PC-3 (cell line): ENCODE measurements around the gene HRC. TPM values are rescaled to one million over a fixed set of nuclear protein-coding genes. Genes with fewer than 3 reads are reported as not detected.

Source experiments
- ATAC-seq: fragments of 200-7000 bp; cut with Tn5 transposase; 2 replicates; pipeline ENCODE4 v1.9.1; 2020; ENCODE audit warnings: mild to moderate bottlenecking, moderate library complexity
- BruUV-seq: library from RNA; stranded (reverse); fragments of 400-500 nt; replicated peaks from 2 replicates; lab custom pipeline; 2021; lab: Mats Ljungman, UMichigan
- CTCF ChIA-PET: fragments of 300-600 bp; sonication (Branson Sonifier 250); formaldehyde crosslinking; loops from one replicate; lab custom pipeline; 2022; ENCODE audit warnings: antibody characterized with exemption; lab: Charles Lee
- POLR2A ChIA-PET: fragments of 300-600 bp; sonication (Branson Sonifier 250); formaldehyde crosslinking; loops from one replicate; lab custom pipeline; 2022; ENCODE audit warnings: antibody characterized with exemption; ENCODE audit not compliant: unreplicated experiment; lab: Charles Lee
- DNase-seq: peaks from one replicate; pipeline ENCODE4 v3.0.0-alpha.2; 2015
- H2AFZ ChIP-seq: fragments of 300-600 bp; sonication (generic); 2 replicates; pipeline ENCODE4 v1.6.0; 2016; ENCODE audit warnings: antibody characterized with exemption, low read length
- H3F3A ChIP-seq: fragments of 300-600 bp; sonication (generic); one replicate; pipeline ENCODE4 v1.6.0; 2017; ENCODE audit warnings: antibody characterized with exemption, low read length, control low read depth, mild to moderate bottlenecking; ENCODE audit not compliant: unreplicated experiment
- H3K27ac ChIP-seq: fragments of 300-600 bp; sonication (generic); 2 replicates; pipeline ENCODE4 v1.5.1; 2016; ENCODE audit warnings: mild to moderate bottlenecking, low read length
- H3K27me3 ChIP-seq: fragments of 300-600 bp; sonication (generic); 2 replicates; pipeline ENCODE4 v1.6.1; 2016; ENCODE audit warnings: low read length, mixed read lengths
- H3K36me3 ChIP-seq: fragments of 300-600 bp; sonication (generic); 2 replicates; pipeline ENCODE4 v1.6.1; 2016; ENCODE audit warnings: low read depth, mixed run types, low read length, mixed read lengths
- H3K4me1 ChIP-seq: fragments of 300-600 bp; sonication (generic); 2 replicates; pipeline ENCODE4 v1.5.1; 2016; ENCODE audit warnings: low read length; ENCODE audit not compliant: insufficient read depth
- H3K4me2 ChIP-seq: fragments of 300-600 bp; sonication (generic); 2 replicates; pipeline ENCODE4 v1.6.0; 2016; ENCODE audit warnings: low read length
- H3K4me3 ChIP-seq: fragments of 300-600 bp; sonication (generic); 2 replicates; pipeline ENCODE4 v1.5.1; 2016; ENCODE audit warnings: mild to moderate bottlenecking, low read length, mixed read lengths
- H3K79me2 ChIP-seq: fragments of 300-600 bp; sonication (generic); 2 replicates; pipeline ENCODE4 v1.6.1; 2017; ENCODE audit warnings: low read length, mixed read lengths
- H3K9ac ChIP-seq: fragments of 300-600 bp; sonication (generic); 2 replicates; pipeline ENCODE4 v1.6.0; 2016; ENCODE audit warnings: mild to moderate bottlenecking, low read length
- H3K9me2 ChIP-seq: fragments of 300-600 bp; sonication (generic); replicated peaks from 2 replicates; pipeline ENCODE4 v1.6.1; 2016; ENCODE audit warnings: mixed run types, low read length, mixed read lengths
- H3K9me3 ChIP-seq: fragments of 300-600 bp; sonication (generic); 2 replicates; pipeline ENCODE4 v1.6.1; 2016; ENCODE audit warnings: low read length, mixed read lengths
- H4K20me1 ChIP-seq: fragments of 300-600 bp; sonication (generic); 2 replicates; pipeline ENCODE4 v1.6.1; 2016; ENCODE audit warnings: low read length, mixed read lengths
- CTCF ChIP-seq: fragments of 300-600 bp; sonication (generic); conservative IDR thresholded peaks from 2 replicates; pipeline ENCODE4 v1.5.1; 2017; ENCODE audit warnings: antibody characterized with exemption, low read depth, mild to moderate bottlenecking, low read length
- EZH2 ChIP-seq: fragments of 300-600 bp; sonication (generic); IDR thresholded peaks from one replicate; pipeline ENCODE4 v1.6.1; 2017; ENCODE audit warnings: antibody characterized with exemption, mild to moderate bottlenecking, low read length; ENCODE audit not compliant: unreplicated experiment
- EZH2phosphoT487 ChIP-seq: fragments of 300-600 bp; sonication (generic); IDR thresholded peaks from 2 replicates; pipeline ENCODE4 v1.6.1; 2018; ENCODE audit warnings: mild to moderate bottlenecking, antibody characterized with exemption, low read length, borderline replicate concordance
- intact Hi-C: fragments of 100-400 bp; cut with micrococcal nuclease; formaldehyde crosslinking; loops from 2 replicates; pipeline ENCODE4 v1.9.0; 2023
- total RNA-seq: library from RNA; depleted of rRNA; stranded (reverse); fragments of >200 nt; gene quantifications from 2 replicates; pipeline ENCODE4 v1.2.3, GENCODE V29; 2014

Gene HRC
- total RNA-seq, 1 experiment from 2014 or later, result not detected

GRCh38 chr19:49135686-49136085 is 19.5 kb downstream of the HRC start:
- POLR2A ChIA-PET, result no interaction called here
- Histone ChIP-seq H2AFZ (no peak overlapping the region), H4K20me1 (no peaks in the 10 kb centered on the region), H3K9me2 (no peaks in the 10 kb centered on the region), H3F3A (no peaks in the 10 kb centered on the region), H3K36me3 (no peaks in the 10 kb centered on the region), H3K4me2 (no peak overlapping the region), H3K9me3 (no peaks in the 10 kb centered on the region), H3K9ac (no peak overlapping the region), H3K79me2 (no peaks in the 10 kb centered on the region), H3K27me3 (no peaks in the 10 kb centered on the region), H3K4me3 (no peak overlapping the region), H3K4me1 (no peaks in the 10 kb centered on the region), H3K27ac (no peak overlapping the region)
- intact Hi-C loops, result no loop called here
- TF ChIP-seq CTCF (no peak), EZH2phosphoT487 (no peak), EZH2 (no peak)
- DNase-seq (no peak), ATAC-seq (no peak)
- CTCF ChIA-PET, result no interaction called here
- no TSS peak for BruUV-seq

- ATAC-seq, result no peak
- Histone ChIP-seq H3K27me3 (no peaks in the 10 kb centered on the region), H2AFZ (no peak overlapping the region), H3K36me3 (no peaks in the 10 kb centered on the region), H3K9me3 (no peaks in the 10 kb centered on the region), H3K9ac (no peak overlapping the region), H4K20me1 (no peaks in the 10 kb centered on the region), H3K79me2 (no peaks in the 10 kb centered on the region), H3K4me2 (no peak overlapping the region), H3K9me2 (no peaks in the 10 kb centered on the region), H3K4me3 (no peak overlapping the region), H3K27ac (no peak overlapping the region), H3F3A (no peaks in the 10 kb centered on the region), H3K4me1 (no peaks in the 10 kb centered on the region)
- no TSS peak for BruUV-seq
- intact Hi-C loops, result no loop called here
- DNase-seq, result no peak
- TF ChIP-seq CTCF (no peak), EZH2 (no peak), EZH2phosphoT487 (no peak)
- POLR2A ChIA-PET, result interaction anchor here (0.7 kb wide), 1 partner anchor 394 kb away, joined by 5 read pairs; no protein-coding TSS in a partner anchor
- CTCF ChIA-PET, result no interaction called here
These were observed 21.4 kb downstream of the HRC start for GRCh38 chr19:49133621-49134454.

DNA sequence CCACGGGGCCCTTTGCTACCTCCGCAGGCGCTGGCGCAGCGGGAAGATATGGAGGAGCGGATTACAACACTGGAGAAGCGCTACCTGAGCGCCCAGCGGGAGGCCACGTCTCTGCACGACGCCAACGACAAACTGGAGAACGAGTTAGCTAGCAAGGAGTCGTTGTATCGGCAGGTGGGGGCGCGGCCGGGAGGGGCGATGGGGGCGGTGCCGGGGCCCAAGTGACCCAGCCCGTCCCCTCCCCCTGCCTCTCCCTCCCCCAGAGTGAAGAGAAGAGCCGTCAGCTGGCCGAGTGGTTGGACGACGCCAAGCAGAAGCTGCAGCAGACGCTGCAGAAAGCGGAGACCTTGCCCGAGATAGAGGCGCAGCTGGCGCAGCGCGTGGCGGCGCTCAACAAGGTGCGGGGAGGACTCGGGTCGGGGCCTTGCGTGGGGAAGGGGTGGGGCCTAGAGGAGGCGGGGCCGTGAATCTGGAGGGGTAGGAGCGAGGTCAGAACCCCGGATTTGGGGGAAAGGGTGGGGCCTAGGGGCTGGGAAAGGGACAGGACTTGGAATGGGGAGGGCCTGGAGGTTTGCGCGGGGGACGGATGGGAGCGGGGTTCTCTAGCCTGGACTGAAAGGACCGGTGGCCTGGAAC is 22.1 kb downstream of the HRC start:
- intact Hi-C loops, result no loop called here
- H3K9me2 ChIP-seq, result no peaks in the 10 kb centered on the region
- CTCF ChIA-PET, result no interaction called here
- no peaks in the 10 kb centered on the region; the same call in 1 of the 2 replicates for H3K4me1 ChIP-seq
- H3K79me2 ChIP-seq, result no peaks in the 10 kb centered on the region
- H3K4me2 ChIP-seq, result no peak overlapping the region
- no peak overlapping the region for H3K27ac ChIP-seq
- DNase-seq (no peak), ATAC-seq (no peak)
- H2AFZ ChIP-seq, result no peak overlapping the region
- POLR2A ChIA-PET, result no interaction called here
- no peak overlapping the region for H3K4me3 ChIP-seq
- no TSS peak for BruUV-seq
- TF ChIP-seq CTCF (no peak), EZH2 (no peak), EZH2phosphoT487 (no peak)
- no peaks in the 10 kb centered on the region for H4K20me1 ChIP-seq
- H3K9me3 ChIP-seq, result no peaks in the 10 kb centered on the region
- H3F3A ChIP-seq, result no peaks in the 10 kb centered on the region
- no peaks in the 10 kb centered on the region for H3K27me3 ChIP-seq
- H3K36me3 ChIP-seq, result no peaks in the 10 kb centered on the region
- no peak overlapping the region for H3K9ac ChIP-seq
